Caco-2 (cell line): ENCODE results near the gene SLC25A10. TPM values are rescaled to one million over a fixed set of nuclear protein-coding genes. Genes with fewer than 3 reads are reported as not detected.
A peak's percentile ranks its signal among the peaks of the same experiment; 100 is the strongest.

Experiments used
- BruUV-seq: library from RNA; stranded (reverse); fragments of 400-500 nt; replicated peaks from 2 replicates; lab custom pipeline; 2021; lab: Mats Ljungman, UMichigan
- CTCF ChIA-PET: fragments of 300-600 bp; sonication (Branson Sonifier 250); formaldehyde crosslinking; loops from one replicate; lab custom pipeline; 2022; ENCODE audit warnings: antibody characterized with exemption; lab: Charles Lee
- POLR2A ChIA-PET: fragments of 300-600 bp; sonication (Branson Sonifier 250); formaldehyde crosslinking; loops from one replicate; lab custom pipeline; 2022; ENCODE audit warnings: antibody characterized with exemption; lab: Charles Lee
- DNase-seq, 2 experiments: peaks; one replicate each; pipeline versions ENCODE4 v3.0.0 to v3.0.0-alpha.2; 2020 to 2022
- H3K27me3 ChIP-seq: replicated peaks from 2 replicates; pipeline ENCODE4 v1.6.0; 2011; ENCODE audit warnings: low read length; ENCODE audit not compliant: control insufficient read depth, insufficient read depth
- H3K36me3 ChIP-seq: 2 replicates; pipeline ENCODE4 v1.5.1; 2011; ENCODE audit warnings: low read length; ENCODE audit not compliant: control insufficient read depth, insufficient read depth
- H3K4me1 ChIP-seq: fragments of 250-450 bp; sonication (Bioruptor Pico); 2 replicates; pipeline ENCODE4 v1.5.1; 2020; ENCODE audit warnings: mild to moderate bottlenecking
- H3K4me3 ChIP-seq: 2 replicates; pipeline ENCODE4 v1.5.1; 2011; ENCODE audit warnings: low read depth, mild to moderate bottlenecking, control low read depth, low read length
- H3K9me3 ChIP-seq: fragments of 250-450 bp; sonication (Bioruptor Pico); 2 replicates; pipeline ENCODE4 v1.5.1; 2020; ENCODE audit warnings: mild to moderate bottlenecking, moderate library complexity
- H3K27ac Mint-ChIP-seq: one replicate; pipeline ENCODE4 v1.8.0; 2022; ENCODE audit warnings: mixed read lengths; ENCODE audit not compliant: unreplicated experiment
- H3K27me3 Mint-ChIP-seq: one replicate; pipeline ENCODE4 v1.8.0; 2022; ENCODE audit warnings: mixed read lengths; ENCODE audit not compliant: insufficient read depth, unreplicated experiment
- H3K36me3 Mint-ChIP-seq: one replicate; pipeline ENCODE4 v1.8.0; 2022; ENCODE audit warnings: mild to moderate bottlenecking, mixed read lengths; ENCODE audit not compliant: insufficient read depth, unreplicated experiment
- H3K4me1 Mint-ChIP-seq: one replicate; pipeline ENCODE4 v1.8.0; 2022; ENCODE audit warnings: low read depth, mixed read lengths; ENCODE audit not compliant: unreplicated experiment
- H3K4me3 Mint-ChIP-seq: one replicate; pipeline ENCODE4 v1.8.0; 2022; ENCODE audit warnings: mild to moderate bottlenecking, moderate library complexity, mixed read lengths; ENCODE audit not compliant: unreplicated experiment
- H3K9me3 Mint-ChIP-seq: one replicate; pipeline ENCODE4 v1.8.0; 2022; ENCODE audit warnings: mixed read lengths; ENCODE audit not compliant: unreplicated experiment
- CTCF ChIP-seq, 2 experiments: fragments of 200-600 bp in 1 of 2; IDR thresholded peaks; 1 replicate in 1 of 2; 2 replicates in 1 of 2; pipeline versions ENCODE4 v1.5.1 to v1.8.0; 2011 to 2022; ENCODE audit warnings: antibody characterized with exemption in 1 of 2, control low read depth in 1 of 2, inconsistent platforms in 1 of 2, low read depth in 1 of 2, low read length in 1 of 2, mild to moderate bottlenecking in 1 of 2, moderate library complexity in 1 of 2; ENCODE audit not compliant: insufficient read depth in 1 of 2, severe bottlenecking in 1 of 2, unreplicated experiment in 1 of 2
- intact Hi-C: fragments of 100-400 bp; cut with micrococcal nuclease; formaldehyde crosslinking; loops from one replicate; pipeline ENCODE4 v1.10.0; 2022; ENCODE audit not compliant: unreplicated experiment
- total RNA-seq: library from RNA; stranded (reverse); gene quantifications from 2 replicates; pipeline ENCODE4 v1.2.3, GENCODE V29; 2022

The SLC25A10 gene
- total RNA-seq, 1 experiment from 2014 or later: 49.5 TPM

GRCh38 chr17:81702934-81703746, 8.9 kb upstream of the SLC25A10 start, which contains the start of gene MRPL12:
TSS of gene MRPL12 (plus strand) at chr17:81703367. CDS start at chr17:81703502, 135 bp downstream.
- Histone ChIP-seq H3K27me3 (no peaks in the 10 kb centered on the region), H3K4me1 (peaks cover 18% of the 10 kb centered on the region), H3K4me3 (peak within 1 kb of the TSS; percentile 86), H3K36me3 (peaks cover 10% of the 10 kb centered on the region), H3K9me3 (no peaks in the 10 kb centered on the region)
- no TSS peak for BruUV-seq
- Mint-ChIP-seq H3K4me1 (peaks cover 23% of the 10 kb centered on the region), H3K9me3 (no peaks in the 10 kb centered on the region), H3K36me3 (peaks cover 97% of the 10 kb centered on the region), H3K27ac (peak within 1 kb of the TSS; percentile 98), H3K4me3 (peak within 1 kb of the TSS; percentile 93), H3K27me3 (no peaks in the 10 kb centered on the region)
- intact Hi-C loops: loop anchor here (1.0 kb wide), 2 partner anchors 8 to 20 kb away; partner anchors contain the start of gene ARL16
- TF ChIP-seq CTCF (IDR thresholded peaks at IDR 0.05; ENCODE audit: insufficient read depth in 1 of 2, low read depth in 1 of 2, low read length in 1 of 2, severe bottlenecking in 1 of 2, unreplicated experiment in 1 of 2): peak; percentile 28 to 33
- peak; percentile 93 to 95 for DNase-seq
- ChIA-PET CTCF (interaction anchor here (0.6 to 1.5 kb wide), 4 partner anchors 9 to 102 kb away, joined by 3 to 11 read pairs (median 5); partner anchors contain the start of gene SLC25A10), POLR2A (interaction anchor here (0.7 to 3.0 kb wide), 6 partner anchors 9 to 130 kb away, joined by 4 to 45 read pairs (median 5); partner anchors contain the start of genes ARL16, HGS, MCRIP1 and SLC25A10)

GRCh38 chr17:81703747-81704654, 8.1 kb upstream of the SLC25A10 start:
- TSS peak; percentile 25 for BruUV-seq

More at GRCh38 chr17:81703747-81704654, 8.1 kb upstream of the SLC25A10 start:
- Mint-ChIP-seq H3K4me1 (peaks cover 23% of the 10 kb centered on the region), H3K36me3 (peaks cover 96% of the 10 kb centered on the region), H3K9me3 (no peaks in the 10 kb centered on the region), H3K27me3 (no peaks in the 10 kb centered on the region), H3K27ac (no peak overlapping the region), H3K4me3 (peak overlapping the region; percentile 93)
- H3K4me1 ChIP-seq: peaks cover 18% of the 10 kb centered on the region
- TF ChIP-seq CTCF (IDR thresholded peaks at IDR 0.05; ENCODE audit: insufficient read depth in 1 of 2, low read depth in 1 of 2, low read length in 1 of 2, severe bottlenecking in 1 of 2, unreplicated experiment in 1 of 2): no peak
- no peaks in the 10 kb centered on the region for H3K9me3 ChIP-seq
- DNase-seq: no peak
- ChIA-PET CTCF (interaction anchor here (1.0 kb wide), 1 partner anchor 8 kb away, joined by 3 read pairs; the partner anchor contains the start of gene SLC25A10), POLR2A (interaction anchor here (0.7 to 3.0 kb wide), 4 partner anchors 10 to 129 kb away, joined by 4 to 45 read pairs (median 4); partner anchors contain the start of genes ARL16, HGS and MCRIP1)
- no peaks in the 10 kb centered on the region for H3K27me3 ChIP-seq
- intact Hi-C loops: loop anchor here (1.0 kb wide), 2 partner anchors 7 to 21 kb away; partner anchors contain the start of gene ARL16
- peaks cover 8% of the 10 kb centered on the region for H3K36me3 ChIP-seq
- peak overlapping the region; percentile 86 for H3K4me3 ChIP-seq
